Measurements from ENCODE around the gene SRPRA. TPM values are rescaled to one million over a fixed set of nuclear protein-coding genes. Genes with fewer than 3 reads are reported as not detected.
"Not testable (repeated sequence)": the region's sequence is repeated elsewhere in the genome, so short reads cannot be mapped to it uniquely, and the experiment has no call there.

SRPRA gene
- total RNA-seq, 2 experiments from 2014 or later = 131 to 139 TPM

DNA sequence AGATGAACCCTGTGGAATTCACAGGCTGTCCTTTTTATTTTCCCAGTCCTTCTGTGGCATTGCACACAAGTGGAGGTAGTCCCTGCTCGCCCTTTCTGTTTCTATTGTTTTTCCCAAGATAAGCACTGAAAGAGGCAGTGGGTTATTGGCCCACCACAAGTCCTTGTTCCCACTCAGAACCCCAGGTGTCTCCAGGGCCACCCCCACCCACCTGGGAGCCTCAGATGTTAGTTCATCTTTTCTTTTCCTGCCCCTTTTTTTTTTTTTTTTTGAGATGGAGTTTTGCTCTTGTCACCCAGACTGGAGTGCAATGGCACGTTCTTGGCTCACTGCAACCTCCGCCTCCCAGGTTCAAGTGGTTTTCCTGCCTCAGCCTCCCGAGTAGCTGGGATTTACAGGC, 40.1 kb upstream of the SRPRA start:
- ATAC-seq; DNase-seq; H3K27ac Mint-ChIP-seq; POLR2A ChIA-PET; H3K9me3 Mint-ChIP-seq (ENCODE audit: low read depth); H3K4me3 Mint-ChIP-seq; H3K27me3 Mint-ChIP-seq: not testable (repeated sequence)
- H3K36me3 Mint-ChIP-seq (ENCODE audit: low read depth) = peaks cover 24% of the 10 kb centered on the region
- CTCF ChIA-PET = interaction anchor here (0.8 to 1.5 kb wide), 2 partner anchors 10 to 21 kb away, joined by 3 to 4 read pairs; no protein-coding TSS in a partner anchor
- peaks cover 24% of the 10 kb centered on the region for H3K4me1 Mint-ChIP-seq
- intact Hi-C loops (cut with DNase I, micrococcal nuclease) = loop anchor here in 1 of 2 experiments (10.0 kb wide), 1 partner anchor 1036 kb away; no protein-coding TSS in a partner anchor

DNA sequence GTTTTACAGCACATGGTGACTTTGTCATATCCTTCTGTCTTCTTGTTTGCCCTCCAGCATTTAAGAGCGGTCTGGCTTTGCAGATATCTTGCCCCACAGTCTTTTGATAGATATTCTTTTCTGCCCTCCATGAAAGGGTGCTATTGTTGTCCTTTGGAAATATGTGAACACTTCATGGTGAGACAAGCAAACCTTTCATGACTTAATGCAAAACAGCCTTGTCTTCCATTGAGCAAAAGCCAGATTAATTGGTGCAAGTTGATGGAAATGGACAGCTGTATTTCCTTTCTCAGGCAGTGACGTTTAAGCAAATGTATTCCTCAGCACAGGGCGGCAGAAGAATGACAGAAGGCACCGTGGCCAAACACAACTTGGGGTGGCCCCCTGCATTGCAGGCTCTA, 39.6 kb upstream of the SRPRA start:
- DNase-seq = no peak
- peaks cover 23% of the 10 kb centered on the region for H3K36me3 Mint-ChIP-seq (ENCODE audit: low read depth)
- intact Hi-C loops (cut with DNase I, micrococcal nuclease) = loop anchor here in 1 of 2 experiments (10.0 kb wide), 1 partner anchor 1037 kb away; no protein-coding TSS in a partner anchor
- H3K27ac Mint-ChIP-seq = no peak overlapping the region
- H3K27me3 Mint-ChIP-seq = no peaks in the 10 kb centered on the region
- peaks cover 27% of the 10 kb centered on the region for H3K4me1 Mint-ChIP-seq
- POLR2A ChIA-PET = no interaction called here
- no peaks in the 10 kb centered on the region for H3K9me3 Mint-ChIP-seq (ENCODE audit: low read depth)
- no peak for ATAC-seq
- no peak overlapping the region for H3K4me3 Mint-ChIP-seq
- CTCF ChIA-PET = interaction anchor here (0.8 to 1.5 kb wide), 4 partner anchors 10 to 173 kb away, joined by 3 to 6 read pairs (median 4); no protein-coding TSS in a partner anchor

DNA sequence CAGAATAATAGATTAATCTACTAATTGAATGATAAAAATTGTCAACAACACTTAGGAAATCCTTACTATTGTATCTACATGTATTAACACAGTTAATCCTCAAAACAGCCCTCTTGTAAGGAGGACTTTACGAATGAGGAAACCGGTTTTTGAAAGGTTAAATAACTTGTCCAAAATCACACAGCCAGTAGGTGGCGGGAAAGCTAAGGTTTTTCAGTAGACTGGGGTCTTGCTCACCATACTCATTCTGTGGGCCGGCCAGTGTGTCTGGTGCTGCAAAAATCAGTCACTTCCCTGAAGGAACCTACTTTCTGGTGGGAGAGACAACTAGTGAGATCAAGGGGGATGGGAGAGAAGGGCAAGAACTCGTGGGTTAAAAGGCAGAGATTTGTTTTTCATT, 39.0 kb upstream of the SRPRA start:
- CTCF ChIA-PET = interaction anchor here (0.6 to 1.5 kb wide), 5 partner anchors 22 to 173 kb away, joined by 3 to 6 read pairs (median 4); no protein-coding TSS in a partner anchor
- intact Hi-C loops (cut with DNase I, micrococcal nuclease) = loop anchor here in 1 of 2 experiments (10.0 kb wide), 1 partner anchor 1037 kb away; no protein-coding TSS in a partner anchor
- Mint-ChIP-seq H3K36me3 (ENCODE audit: low read depth) (peaks cover 24% of the 10 kb centered on the region), H3K27ac (no peak overlapping the region), H3K9me3 (ENCODE audit: low read depth) (no peaks in the 10 kb centered on the region), H3K4me1 (peaks cover 33% of the 10 kb centered on the region), H3K27me3 (no peaks in the 10 kb centered on the region), H3K4me3 (no peak overlapping the region)
- POLR2A ChIA-PET = no interaction called here
- no peak for ATAC-seq
- DNase-seq = peak; percentile 46

DNA sequence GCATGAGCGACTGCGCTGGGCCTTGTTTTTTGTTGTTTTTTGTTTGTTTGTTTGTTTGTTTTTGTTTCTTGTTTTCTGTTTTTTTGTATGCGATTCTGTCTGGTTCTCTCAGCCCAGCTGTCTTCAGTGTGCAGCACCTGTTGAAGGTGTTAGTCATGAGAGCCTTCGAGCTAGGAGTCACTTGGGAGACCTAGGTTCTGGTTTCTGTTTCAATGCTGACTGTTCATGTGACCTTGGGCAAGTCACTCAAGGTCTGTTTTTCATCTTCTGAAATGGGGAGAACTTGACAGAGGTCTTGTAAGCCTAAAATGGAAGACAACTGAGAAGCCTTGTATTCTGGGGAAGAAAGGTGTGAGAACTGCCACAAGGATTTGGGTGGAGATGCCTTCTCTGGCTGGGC, 37.0 kb upstream of the SRPRA start:
- Mint-ChIP-seq H3K36me3 (ENCODE audit: low read depth) (peaks cover 22% of the 10 kb centered on the region), H3K27ac (peak overlapping the region; percentile 77), H3K9me3 (ENCODE audit: low read depth) (no peaks in the 10 kb centered on the region), H3K4me3 (peak overlapping the region; percentile 66), H3K27me3 (no peaks in the 10 kb centered on the region), H3K4me1 (peaks cover 32% of the 10 kb centered on the region)
- DNase-seq = peak; percentile 52
- intact Hi-C loops (cut with DNase I, micrococcal nuclease) = loop anchor here in 1 of 2 experiments (10.0 kb wide), 1 partner anchor 1039 kb away; no protein-coding TSS in a partner anchor
- ChIA-PET CTCF (interaction anchor here (0.5 to 1.6 kb wide), 4 partner anchors 13 to 402 kb away, joined by 3 to 6 read pairs (median 4); no protein-coding TSS in a partner anchor), POLR2A (interaction anchor here (0.8 kb wide), 1 partner anchor 33 kb away, joined by 4 read pairs; no protein-coding TSS in a partner anchor)
- ATAC-seq = peak; percentile 57

DNA sequence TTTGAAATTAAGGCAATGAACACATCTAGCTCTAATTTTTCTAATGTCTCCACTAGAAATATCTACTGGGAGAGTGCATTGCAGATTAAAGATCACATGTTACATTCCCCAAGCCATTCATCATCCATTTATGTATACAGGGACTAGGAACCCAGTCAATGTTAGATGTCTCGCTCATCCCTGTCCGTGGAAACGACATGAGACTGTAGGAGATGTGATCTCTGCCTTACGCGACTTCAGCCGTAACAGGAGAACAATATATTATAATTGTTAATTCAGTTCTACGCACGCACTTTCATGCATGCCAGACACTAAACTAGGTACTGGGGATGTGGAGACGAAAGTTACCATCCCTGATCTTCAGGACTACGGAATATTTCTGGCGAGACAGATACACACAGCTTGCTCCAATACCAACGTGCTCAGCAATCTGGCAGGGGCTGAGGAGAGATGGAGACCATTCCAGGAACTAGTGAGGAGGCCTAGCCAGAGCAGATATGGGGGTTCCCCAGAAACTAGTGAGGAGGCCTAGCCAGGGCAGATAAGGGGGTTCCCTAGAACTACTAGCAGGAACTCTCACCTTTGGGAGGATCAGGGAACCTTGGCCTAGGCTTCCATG, 35.9 kb upstream of the SRPRA start:
- peak; percentile 9 for ATAC-seq
- CTCF ChIA-PET = interaction anchor here (1.0 to 1.4 kb wide), 2 partner anchors 14 to 176 kb away, joined by 3 to 10 read pairs; no protein-coding TSS in a partner anchor
- intact Hi-C loops (cut with DNase I, micrococcal nuclease) = loop anchor here (1.0 to 10.0 kb wide), 9 partner anchors 21 to 1040 kb away; partner anchors contain the start of genes FOXRED1 (in 2 of the 2), TIRAP (in 2 of the 2), FAM118B (in 1 of the 2) and HYLS1 (in 1 of the 2)

DNA sequence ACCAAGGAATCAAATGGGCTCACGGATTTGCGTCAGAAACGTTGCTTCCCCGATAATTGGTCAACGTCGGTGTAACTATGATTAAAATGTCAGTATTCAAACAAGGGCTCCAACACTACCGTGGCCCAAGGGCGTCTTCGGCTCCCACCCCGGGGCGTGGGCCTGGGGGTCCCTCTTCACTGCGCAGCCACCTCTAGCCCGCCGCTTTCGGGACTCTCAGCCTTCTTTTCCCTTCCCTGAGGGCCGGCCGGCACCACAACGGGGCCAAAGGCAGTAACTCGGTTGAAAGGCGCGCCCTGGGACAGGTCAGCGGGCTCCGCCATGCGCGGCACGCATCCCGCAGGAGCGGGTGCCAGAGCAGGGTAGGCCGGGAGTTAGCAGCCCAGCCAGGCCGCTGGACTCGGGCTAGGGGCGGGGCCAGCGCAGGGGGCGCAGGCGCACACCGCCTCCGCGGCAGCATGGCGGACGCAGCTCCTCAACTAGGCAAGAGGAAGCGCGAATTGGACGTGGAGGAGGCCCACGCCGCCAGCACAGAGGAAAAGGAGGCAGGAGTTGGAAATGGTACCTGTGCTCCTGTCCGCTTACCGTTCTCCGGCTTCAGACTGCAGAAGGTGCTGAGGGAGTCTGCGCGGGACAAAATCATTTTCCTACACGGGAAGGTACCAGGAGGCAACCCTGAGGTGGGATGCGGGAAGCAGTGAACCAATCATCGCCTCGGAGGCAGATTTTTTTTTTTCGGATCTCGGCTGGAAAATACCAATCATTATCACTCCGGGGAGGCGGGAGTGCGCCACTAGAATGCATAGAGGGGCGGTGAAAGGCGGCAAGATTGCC, 35.1 kb upstream of the SRPRA start, which contains the start of gene DCPS:
Gene DCPS, plus strand, starts transcription at position 438 of the 834 bp plus-strand sequence. Its CDS starts 21 bp downstream, at position 459.
- H3K4me3 Mint-ChIP-seq = peak within 1 kb of the TSS; percentile 85

More for the DNA sequence above, 35.9 kb upstream of the SRPRA start:
- Mint-ChIP-seq H3K36me3 (ENCODE audit: low read depth) (peaks cover 22% of the 10 kb centered on the region), H3K27me3 (no peaks in the 10 kb centered on the region), H3K4me3 (peak overlapping the region; percentile 85), H3K27ac (peak overlapping the region; percentile 98), H3K4me1 (peaks cover 32% of the 10 kb centered on the region), H3K9me3 (ENCODE audit: low read depth) (no peaks in the 10 kb centered on the region)
- POLR2A ChIA-PET = interaction anchor here (1.3 kb wide), 2 partner anchors 12 to 93 kb away, joined by 3 to 4 read pairs; partner anchors contain the start of genes FAM118B and RPUSD4
- DNase-seq = no peak

DNA sequence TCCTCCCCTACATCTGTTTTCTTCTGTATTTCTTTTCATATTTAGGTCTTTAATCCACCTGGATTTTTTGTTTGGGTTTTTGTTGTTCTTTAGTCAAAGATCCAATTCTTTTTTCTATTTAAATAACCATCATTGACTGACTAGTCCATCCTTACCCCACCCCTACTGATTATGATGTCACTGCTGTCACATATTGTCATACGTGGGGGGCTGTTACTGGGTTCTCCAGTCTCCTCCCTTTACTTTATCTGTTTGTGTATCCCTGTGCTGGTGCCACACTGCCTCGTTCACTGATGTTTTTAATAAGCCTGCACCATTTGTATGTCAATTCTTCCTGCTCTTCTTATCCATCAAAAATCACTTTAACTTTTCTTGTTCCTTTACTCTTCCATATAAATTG, 28.3 kb upstream of the SRPRA start:
- ChIA-PET CTCF (no interaction called here), POLR2A (no interaction called here)
- Mint-ChIP-seq H3K4me3 (no peak overlapping the region), H3K27me3 (no peaks in the 10 kb centered on the region), H3K27ac (no peak overlapping the region), H3K4me1 (peaks cover 13% of the 10 kb centered on the region), H3K9me3 (ENCODE audit: low read depth) (no peaks in the 10 kb centered on the region), H3K36me3 (ENCODE audit: low read depth) (peaks cover 19% of the 10 kb centered on the region)
- DNase-seq (no peak), ATAC-seq (no peak)
- intact Hi-C loops (cut with DNase I, micrococcal nuclease) = no loop called here

More for the DNA sequence above, 35.1 kb upstream of the SRPRA start, which contains the start of gene DCPS:
- H3K27ac Mint-ChIP-seq = peak within 1 kb of the TSS; percentile 98
- H3K4me1 Mint-ChIP-seq = peaks cover 32% of the 10 kb centered on the region
- DNase-seq = peak; percentile 92
- intact Hi-C loops (cut with DNase I, micrococcal nuclease) = loop anchor here (1.0 to 10.0 kb wide), 10 partner anchors 18 to 1041 kb away; partner anchors contain the start of genes FOXRED1 (in 2 of the 2), TIRAP (in 2 of the 2), FAM118B (in 1 of the 2) and HYLS1 (in 1 of the 2)
- no peaks in the 10 kb centered on the region for H3K9me3 Mint-ChIP-seq (ENCODE audit: low read depth)
- no peaks in the 10 kb centered on the region for H3K27me3 Mint-ChIP-seq
- ChIA-PET POLR2A (interaction anchor here (0.6 to 1.3 kb wide), 3 partner anchors 11 to 1660 kb away, joined by 3 to 4 read pairs (median 3); partner anchors contain the start of genes FAM118B and RPUSD4), CTCF (interaction anchor here (1.0 to 1.4 kb wide), 2 partner anchors 15 to 177 kb away, joined by 3 to 10 read pairs; no protein-coding TSS in a partner anchor)
- H3K36me3 Mint-ChIP-seq (ENCODE audit: low read depth) = peaks cover 22% of the 10 kb centered on the region
- peak; percentile 93 for ATAC-seq

DNA sequence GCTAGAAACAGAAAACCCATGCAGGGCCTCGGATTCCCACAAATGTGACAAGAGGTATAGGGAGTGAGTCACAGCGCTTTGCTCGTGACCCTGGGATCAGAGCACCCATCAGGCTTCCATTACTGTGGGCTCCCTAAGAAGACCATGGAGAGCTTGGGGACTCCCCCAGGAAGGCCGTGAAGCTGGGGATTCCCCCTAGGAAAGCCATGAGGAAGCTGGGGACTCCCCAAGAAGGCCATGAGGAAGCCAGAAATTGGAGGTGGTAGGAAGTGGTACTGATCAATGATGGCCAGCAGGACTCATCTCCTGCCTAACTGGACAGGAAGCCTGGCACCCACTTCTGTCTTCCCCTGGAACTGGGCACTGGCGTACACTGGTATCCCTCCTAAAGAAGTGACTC, 25.0 kb upstream of the SRPRA start:
- DNase-seq (no peak), ATAC-seq (peak; percentile 33)
- CTCF ChIA-PET = no interaction called here
- intact Hi-C loops (cut with DNase I, micrococcal nuclease) = no loop called here
- Mint-ChIP-seq H3K36me3 (ENCODE audit: low read depth) (peaks cover 21% of the 10 kb centered on the region), H3K4me3 (no peak overlapping the region), H3K27ac (peak overlapping the region; percentile 55), H3K4me1 (peaks cover 13% of the 10 kb centered on the region), H3K27me3 (no peaks in the 10 kb centered on the region), H3K9me3 (ENCODE audit: low read depth) (no peaks in the 10 kb centered on the region)
- POLR2A ChIA-PET = interaction anchor here (1.6 kb wide), 1 partner anchor 11 kb away, joined by 4 read pairs; the partner anchor contains the start of gene DCPS

DNA sequence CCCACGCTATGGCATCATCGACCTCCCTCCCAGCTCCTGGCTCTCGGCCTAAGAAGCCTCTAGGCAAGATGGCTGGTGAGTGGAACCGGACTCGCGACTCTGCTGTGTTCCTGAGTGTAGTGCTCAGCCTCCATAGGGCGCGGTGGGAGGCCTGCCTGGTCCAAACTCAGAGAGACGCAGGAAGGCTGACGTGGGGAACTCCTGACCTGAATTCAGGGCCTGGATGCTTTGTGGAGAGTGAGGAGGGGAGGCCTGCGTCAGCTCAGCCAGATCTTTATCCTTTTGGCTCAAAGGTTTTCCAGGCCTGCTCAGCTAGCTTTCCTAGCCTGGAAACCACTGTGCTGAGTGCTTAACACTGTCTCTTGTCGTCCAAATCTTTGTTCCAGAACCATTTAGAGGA, 22.2 kb upstream of the SRPRA start:
- intact Hi-C loops (cut with DNase I, micrococcal nuclease) = no loop called here
- CTCF ChIA-PET = interaction anchor here (1.0 to 1.3 kb wide), 2 partner anchors 9 to 18 kb away, joined by 3 to 6 read pairs; no protein-coding TSS in a partner anchor
- Mint-ChIP-seq H3K4me3 (no peak overlapping the region), H3K27me3 (no peaks in the 10 kb centered on the region), H3K36me3 (ENCODE audit: low read depth) (peaks cover 22% of the 10 kb centered on the region), H3K4me1 (peaks cover 25% of the 10 kb centered on the region), H3K27ac (no peak overlapping the region), H3K9me3 (ENCODE audit: low read depth) (no peaks in the 10 kb centered on the region)
- POLR2A ChIA-PET = no interaction called here
- no peak for ATAC-seq
- DNase-seq = no peak

DNA sequence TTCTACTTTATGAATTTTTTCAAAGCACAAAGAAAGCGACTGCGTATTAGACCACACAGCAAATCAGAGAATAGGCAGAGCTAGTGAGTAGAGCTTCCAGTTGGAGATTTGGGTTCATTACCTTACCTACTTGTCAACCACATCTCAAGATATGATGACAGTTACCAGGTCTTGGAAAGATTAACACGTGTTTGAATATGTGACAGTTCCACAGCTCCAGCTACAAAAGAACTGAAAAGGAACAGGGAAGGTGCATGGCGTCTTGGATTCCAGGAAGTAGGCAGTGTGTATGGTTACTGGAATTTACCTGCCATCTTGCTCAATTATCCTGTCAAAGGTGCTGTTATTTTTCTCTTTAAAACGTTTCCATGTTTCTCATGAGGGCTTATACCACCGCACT, 19.5 kb upstream of the SRPRA start:
- Mint-ChIP-seq H3K36me3 (ENCODE audit: low read depth) (peaks cover 11% of the 10 kb centered on the region), H3K27me3 (no peaks in the 10 kb centered on the region), H3K4me3 (no peak overlapping the region), H3K27ac (no peak overlapping the region), H3K9me3 (ENCODE audit: low read depth) (no peaks in the 10 kb centered on the region), H3K4me1 (peaks cover 32% of the 10 kb centered on the region)
- no peak for DNase-seq
- ChIA-PET POLR2A (interaction anchor here (0.6 kb wide), 1 partner anchor 13 kb away, joined by 5 read pairs; no protein-coding TSS in a partner anchor), CTCF (no interaction called here)
- intact Hi-C loops (cut with DNase I, micrococcal nuclease) = no loop called here
- ATAC-seq = no peak

All from activated CD4-positive, alpha-beta T cell treated with anti-CD3 and anti-CD28 coated beads for 36 hours (primary cell).